Retinal pigment epithelial cell (primary cell): ENCODE data around the gene AFP.

Source experiments
- DNase-seq: peaks from one replicate; pipeline ENCODE4 v3.0.0-alpha.2; 2010; ENCODE audit warnings: low read depth
- H3K4me3 ChIP-seq: 2 replicates; pipeline ENCODE4 v1.5.1; 2011; ENCODE audit warnings: mild to moderate bottlenecking, low read length, control low read depth, moderate library complexity
- TF ChIP-seq, protein P1 (sequence below): conservative IDR thresholded peaks from 2 replicates; pipeline ENCODE4 v1.5.1; 2011; ENCODE audit warnings: low read depth, low read length, control low read depth, inconsistent platforms

The AFP gene

DNA sequence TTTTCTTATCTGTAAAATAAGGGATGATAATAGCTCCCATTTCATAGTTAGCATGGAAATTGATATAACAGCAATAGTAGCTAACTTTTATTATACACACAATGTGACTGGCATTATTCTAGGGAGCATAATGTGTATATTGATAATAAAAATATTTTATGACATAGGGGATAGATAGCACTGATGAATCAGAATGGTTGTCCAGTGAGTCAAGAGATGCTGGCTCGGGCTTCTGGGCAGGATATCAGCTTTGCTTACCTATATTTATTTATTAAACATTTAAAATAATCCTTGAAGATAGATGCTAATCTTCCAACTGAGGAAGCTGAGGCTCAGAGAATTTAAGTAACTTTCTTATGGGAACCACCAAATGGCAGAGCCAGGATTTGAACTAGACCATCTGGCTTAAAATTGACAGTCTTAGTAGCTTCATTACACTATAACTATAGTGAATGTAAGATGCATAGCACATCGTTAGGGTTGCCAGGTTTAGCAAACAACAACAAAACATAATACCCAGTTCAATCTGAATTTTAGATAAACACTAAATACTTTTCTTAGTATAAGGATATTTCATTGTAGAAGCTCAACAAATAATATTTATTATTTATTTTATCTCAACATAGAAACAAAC lies 2.7 kb downstream of the AFP start:
- no peak for DNase-seq
- H3K4me3 ChIP-seq = no peak overlapping the region
- TF ChIP-seq, protein P1, sequence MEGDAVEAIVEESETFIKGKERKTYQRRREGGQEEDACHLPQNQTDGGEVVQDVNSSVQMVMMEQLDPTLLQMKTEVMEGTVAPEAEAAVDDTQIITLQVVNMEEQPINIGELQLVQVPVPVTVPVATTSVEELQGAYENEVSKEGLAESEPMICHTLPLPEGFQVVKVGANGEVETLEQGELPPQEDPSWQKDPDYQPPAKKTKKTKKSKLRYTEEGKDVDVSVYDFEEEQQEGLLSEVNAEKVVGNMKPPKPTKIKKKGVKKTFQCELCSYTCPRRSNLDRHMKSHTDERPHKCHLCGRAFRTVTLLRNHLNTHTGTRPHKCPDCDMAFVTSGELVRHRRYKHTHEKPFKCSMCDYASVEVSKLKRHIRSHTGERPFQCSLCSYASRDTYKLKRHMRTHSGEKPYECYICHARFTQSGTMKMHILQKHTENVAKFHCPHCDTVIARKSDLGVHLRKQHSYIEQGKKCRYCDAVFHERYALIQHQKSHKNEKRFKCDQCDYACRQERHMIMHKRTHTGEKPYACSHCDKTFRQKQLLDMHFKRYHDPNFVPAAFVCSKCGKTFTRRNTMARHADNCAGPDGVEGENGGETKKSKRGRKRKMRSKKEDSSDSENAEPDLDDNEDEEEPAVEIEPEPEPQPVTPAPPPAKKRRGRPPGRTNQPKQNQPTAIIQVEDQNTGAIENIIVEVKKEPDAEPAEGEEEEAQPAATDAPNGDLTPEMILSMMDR = no peak

DNA sequence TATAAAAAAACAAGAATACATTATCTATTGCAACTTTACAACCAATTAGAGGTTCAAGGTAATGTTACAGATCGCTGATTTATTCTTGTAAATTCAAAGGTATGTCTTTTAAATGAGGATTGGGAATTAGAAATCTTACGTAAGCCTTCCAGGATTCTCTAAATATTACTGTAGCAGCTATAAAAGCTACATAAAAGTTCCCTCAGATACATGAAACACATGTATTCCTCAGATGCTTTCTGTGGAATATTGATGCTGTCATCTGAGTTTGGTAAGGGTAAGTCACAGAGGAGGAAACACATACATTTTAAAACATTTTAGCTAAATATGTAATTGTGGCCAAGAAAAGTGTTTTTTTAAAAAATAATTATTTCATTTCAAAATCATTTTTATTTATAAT lies 3.4 kb downstream of the AFP start:
- DNase-seq = no peak
- no peak overlapping the region for H3K4me3 ChIP-seq
- TF ChIP-seq, protein P1 = no peak

DNA sequence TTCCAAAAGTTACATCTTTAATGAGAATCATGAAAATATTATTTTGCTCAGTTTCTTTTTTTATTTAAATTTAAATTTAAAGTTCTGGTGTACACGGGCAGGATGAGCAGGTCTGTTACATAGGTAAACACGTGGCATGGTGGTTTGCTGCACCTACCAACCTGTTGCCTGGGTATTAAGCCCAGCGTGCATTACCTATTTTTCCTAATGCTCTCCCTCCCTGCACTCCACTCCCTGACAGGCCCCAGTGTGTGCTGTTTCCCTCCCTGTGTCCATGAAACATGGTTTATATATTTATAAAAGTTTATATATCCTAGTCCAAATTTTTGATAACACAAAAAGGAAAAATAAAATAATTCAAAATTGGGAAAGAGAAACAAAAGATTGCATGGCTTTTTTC lies 4.0 kb downstream of the AFP start:
- TF ChIP-seq, protein P1 = no peak
- H3K4me3 ChIP-seq = no peak overlapping the region
- DNase-seq = no peak

DNA sequence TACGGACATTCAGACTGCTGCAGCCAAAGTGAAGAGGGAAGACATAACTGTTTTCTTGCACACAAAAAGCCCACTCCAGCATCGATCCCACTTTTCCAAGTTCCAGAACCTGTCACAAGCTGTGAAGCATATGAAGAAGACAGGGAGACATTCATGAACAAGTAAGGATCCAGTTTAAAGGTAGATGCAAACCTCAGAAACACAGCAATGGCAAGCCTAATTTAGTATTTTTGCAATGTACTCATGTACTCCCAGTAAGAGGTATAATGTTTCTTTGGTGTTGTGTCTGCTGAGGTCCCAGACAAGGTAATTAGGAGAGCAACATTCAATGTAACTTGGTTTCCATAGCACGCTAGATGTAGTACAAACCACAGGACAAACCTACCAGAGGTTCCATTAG lies 4.6 kb downstream of the AFP start:
- TF ChIP-seq, protein P1 = no peak
- no peak overlapping the region for H3K4me3 ChIP-seq
- DNase-seq = no peak

DNA sequence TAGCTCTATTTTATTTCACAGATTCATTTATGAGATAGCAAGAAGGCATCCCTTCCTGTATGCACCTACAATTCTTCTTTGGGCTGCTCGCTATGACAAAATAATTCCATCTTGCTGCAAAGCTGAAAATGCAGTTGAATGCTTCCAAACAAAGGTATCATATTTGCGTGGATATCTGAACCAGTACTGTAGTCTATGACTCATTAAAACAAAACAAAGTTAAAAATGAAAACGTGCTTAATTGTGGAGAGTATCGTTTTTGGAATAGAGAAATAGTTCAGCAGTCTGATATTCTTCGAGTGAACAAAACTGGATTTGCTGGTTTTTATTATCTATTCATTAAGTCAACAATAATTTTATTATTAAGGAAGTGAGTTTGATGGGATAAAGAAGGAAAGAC lies 6.3 kb downstream of the AFP start:
- TF ChIP-seq, protein P1 = no peak
- no peak overlapping the region for H3K4me3 ChIP-seq
- DNase-seq = no peak

DNA sequence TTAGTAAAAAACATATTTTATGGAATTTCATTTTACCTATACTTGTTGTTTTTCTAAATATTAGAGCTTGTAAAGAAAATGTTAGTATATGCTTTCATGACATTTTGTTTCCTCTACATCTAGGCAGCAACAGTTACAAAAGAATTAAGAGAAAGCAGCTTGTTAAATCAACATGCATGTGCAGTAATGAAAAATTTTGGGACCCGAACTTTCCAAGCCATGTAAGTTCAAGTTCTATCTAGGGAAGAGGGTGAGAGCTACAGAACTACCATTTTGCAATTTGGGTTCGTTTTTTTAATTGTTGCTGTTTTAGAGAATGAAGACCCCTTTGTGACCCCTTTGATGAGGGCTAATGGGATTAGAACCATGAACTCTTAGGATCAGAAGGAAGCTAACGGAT lies 7.2 kb downstream of the AFP start:
- TF ChIP-seq, protein P1 = no peak
- H3K4me3 ChIP-seq = no peak overlapping the region
- DNase-seq = no peak
